ENCODE measurements around the gene SLFN5. TPM values are rescaled to one million over a fixed set of nuclear protein-coding genes. Genes with fewer than 3 reads are reported as not detected.
A peak's percentile ranks its signal among the peaks of the same experiment; 100 is the strongest.
"Not testable (repeated sequence)": the region's sequence is repeated elsewhere in the genome, so short reads cannot be mapped to it uniquely, and the experiment has no call there.

The SLFN5 gene
- total RNA-seq, 1 donor from 2014 or later = 67.4 TPM

DNA sequence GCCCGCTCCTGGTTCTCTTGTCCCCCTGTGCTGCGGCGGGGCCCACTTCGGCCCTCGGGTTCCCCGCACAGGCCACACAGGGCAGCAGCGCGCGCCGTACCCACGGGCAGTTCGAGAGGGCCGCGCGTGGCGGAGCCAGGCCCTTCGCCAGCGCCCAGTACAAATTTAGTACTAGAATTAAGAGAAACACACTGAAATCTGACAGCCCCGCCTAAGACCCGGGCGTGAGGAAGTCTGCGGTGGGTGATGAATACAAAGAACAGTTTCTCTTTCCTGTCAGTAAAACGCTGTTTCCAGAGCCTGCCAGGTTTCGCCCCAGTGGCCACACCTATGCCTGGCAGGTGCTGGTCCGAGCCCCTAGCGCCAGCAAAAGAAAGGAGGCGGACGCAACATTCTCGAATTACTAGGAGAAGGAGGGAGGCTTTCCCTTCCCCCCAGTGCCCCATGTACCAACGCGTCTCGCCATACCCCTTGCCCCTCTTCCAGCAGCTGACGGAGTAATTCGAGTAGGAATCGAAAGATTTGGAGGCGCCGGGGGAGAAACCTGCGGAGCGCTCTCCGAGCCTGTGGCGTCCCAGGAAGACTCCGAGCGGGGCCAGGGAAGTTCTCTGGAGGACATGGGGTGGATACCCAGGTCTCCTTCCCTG is 591 bp upstream of the SLFN5 start:
- DNase-seq (ENCODE audit: low read depth) = peak; percentile 67

DNA sequence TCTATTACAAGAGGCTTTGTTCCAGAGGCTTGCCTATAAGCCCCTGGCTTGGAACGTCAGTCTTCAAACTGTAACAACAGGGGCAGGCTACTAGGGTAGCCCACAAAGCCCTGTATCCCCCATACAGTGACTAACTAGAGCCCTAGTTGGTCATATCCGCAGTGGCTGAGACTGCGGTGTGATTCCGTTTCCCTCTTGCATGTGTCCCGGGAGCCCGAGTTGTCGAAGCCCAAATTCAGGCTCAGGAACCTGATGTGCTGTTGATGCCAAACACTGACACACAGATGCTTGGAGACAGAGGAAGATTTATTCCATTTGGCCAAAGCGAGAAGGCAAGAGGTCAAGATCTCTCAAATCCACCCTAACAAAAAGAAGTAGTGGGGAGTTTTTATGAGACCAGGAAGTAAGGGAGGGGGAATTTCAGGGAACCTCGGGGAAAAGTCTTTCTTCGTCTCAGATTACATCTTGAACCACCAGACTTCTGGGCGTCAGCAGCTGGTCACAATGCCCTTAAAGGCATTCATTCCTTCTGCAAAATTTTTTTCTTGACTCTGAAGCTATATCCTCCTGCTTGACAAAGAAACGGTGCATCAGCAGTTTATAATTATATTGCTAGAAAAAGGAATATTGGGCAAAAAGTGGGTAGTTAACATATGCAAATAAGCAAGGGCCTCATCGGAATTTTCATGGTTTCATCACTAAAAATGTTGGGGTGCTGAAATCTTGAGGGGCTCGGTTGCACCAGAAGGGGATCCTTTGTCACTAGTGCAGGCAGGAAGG is 879 bp downstream of the SLFN5 start:
- peak; percentile 67 for DNase-seq (ENCODE audit: low read depth)

DNA sequence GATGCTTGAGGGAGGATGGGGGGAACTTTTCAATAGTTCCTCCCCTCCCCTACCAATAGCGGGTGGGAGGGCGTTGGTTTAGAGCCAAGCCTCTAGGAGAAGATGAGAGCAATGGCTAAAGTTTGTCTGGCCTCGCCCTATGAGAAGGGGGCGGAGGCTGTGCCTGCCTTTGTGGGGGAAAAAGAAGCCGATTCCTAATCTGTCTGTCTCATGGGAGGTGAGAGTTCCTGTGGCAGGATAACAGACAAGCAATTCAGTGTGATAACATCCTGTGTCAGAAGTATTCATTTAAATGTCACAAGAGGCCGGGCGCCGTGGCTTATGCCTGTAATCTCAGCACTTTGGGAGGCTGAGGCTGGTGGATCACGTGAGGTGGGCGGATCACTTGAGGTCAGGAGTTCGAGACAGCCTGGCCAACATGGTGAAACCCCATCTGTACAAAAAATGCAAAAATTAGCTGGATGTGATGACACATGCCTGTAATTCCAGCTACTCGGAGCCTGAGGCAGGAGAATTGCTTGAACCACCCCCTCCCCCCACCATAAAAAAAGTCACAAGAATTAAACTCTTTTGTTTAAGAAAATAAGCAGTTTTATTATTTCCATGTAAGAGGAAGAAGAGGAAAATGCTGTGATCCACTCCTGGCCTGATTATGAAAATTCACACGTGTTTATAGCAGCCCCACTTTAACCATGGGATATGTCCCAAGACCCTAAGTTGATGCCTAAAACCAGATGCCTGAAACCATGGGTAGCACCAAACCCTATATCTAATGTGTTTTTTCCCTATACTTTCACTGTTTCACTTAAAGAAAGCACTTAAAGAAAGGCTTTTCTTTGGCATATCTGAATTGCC is 1.7 kb downstream of the SLFN5 start:
- peak; percentile 66 for DNase-seq (ENCODE audit: low read depth)

GRCh38 chr17:35245196-35245486 is 2.3 kb downstream of the SLFN5 start:
- peak; percentile 90 for DNase-seq (ENCODE audit: low read depth)

GRCh38 chr17:35252651-35253050 is 9.8 kb downstream of the SLFN5 start:
- DNase-seq (ENCODE audit: low read depth) = no peak

- DNase-seq (ENCODE audit: low read depth) = peak; percentile 98
Observed at GRCh38 chr17:35254107-35254773, 11.4 kb downstream of the SLFN5 start.

GRCh38 chr17:35255316-35255715 is 12.4 kb downstream of the SLFN5 start:
- DNase-seq (ENCODE audit: low read depth) = no peak

DNA sequence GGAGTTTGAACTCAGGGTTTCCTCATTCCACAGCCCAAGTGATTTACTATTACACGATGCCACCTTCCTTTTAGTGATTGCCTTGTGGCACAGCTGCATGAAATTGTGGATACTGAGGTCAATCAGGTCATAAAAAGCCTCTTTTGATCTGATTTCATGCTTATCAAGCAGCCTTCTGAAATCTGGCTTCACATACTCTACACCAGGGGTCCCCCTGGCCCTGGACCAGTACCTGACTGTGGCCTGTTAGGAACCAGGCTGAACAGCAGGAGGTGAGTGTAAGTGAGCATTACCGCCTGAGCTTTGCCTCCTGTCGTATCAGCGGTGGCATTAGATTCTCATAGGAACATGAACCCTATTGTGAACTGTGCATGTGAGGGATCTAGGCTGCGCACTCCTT is 13.8 kb downstream of the SLFN5 start:
- no peak for DNase-seq (ENCODE audit: low read depth)

DNA sequence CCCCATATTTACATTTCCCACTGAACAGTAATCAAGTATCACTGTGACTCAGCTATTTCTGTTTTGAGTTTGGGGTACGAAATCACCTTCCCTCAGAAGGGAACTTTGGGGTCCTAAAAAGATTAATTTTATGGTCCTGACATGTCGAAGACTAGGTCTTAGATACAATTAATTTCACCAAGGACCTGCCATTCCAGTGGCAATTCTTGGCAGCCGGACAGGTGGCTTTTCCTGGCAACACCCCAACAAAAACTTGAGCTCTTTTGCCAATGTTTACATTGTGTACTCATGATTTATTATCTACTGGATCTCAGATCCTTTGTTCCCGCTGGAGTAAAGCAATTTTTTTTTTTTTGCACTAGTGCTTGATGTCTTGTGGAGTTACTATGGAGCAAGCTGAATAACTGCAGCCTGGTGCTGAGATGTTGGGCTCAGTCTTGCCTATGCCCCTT is 14.4 kb downstream of the SLFN5 start:
- peak; percentile 86 for DNase-seq (ENCODE audit: low read depth)

DNA sequence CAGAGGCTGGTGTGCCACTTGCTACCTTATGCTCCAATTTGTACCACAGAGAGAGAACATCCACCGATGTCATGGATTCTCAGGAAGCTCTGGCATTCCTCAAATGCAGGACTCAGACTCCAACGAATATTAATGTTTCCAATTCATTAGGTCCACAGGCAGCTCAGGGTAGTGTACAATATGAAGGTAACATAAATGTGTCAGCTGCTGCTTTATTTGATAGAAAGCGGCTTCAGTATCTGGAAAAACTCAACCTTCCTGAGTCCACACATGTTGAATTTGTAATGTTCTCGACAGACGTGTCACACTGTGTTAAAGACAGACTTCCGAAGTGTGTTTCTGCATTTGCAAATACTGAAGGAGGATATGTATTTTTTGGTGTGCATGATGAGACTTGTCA is 16.1 kb downstream of the SLFN5 start:
- DNase-seq (ENCODE audit: low read depth) = no peak

GRCh38 chr17:35265071-35265470 is 22.2 kb downstream of the SLFN5 start:
- no peak for DNase-seq (ENCODE audit: low read depth)

GRCh38 chr17:35265566-35266141 is 22.8 kb downstream of the SLFN5 start:
- DNase-seq (ENCODE audit: low read depth) = no peak

DNA sequence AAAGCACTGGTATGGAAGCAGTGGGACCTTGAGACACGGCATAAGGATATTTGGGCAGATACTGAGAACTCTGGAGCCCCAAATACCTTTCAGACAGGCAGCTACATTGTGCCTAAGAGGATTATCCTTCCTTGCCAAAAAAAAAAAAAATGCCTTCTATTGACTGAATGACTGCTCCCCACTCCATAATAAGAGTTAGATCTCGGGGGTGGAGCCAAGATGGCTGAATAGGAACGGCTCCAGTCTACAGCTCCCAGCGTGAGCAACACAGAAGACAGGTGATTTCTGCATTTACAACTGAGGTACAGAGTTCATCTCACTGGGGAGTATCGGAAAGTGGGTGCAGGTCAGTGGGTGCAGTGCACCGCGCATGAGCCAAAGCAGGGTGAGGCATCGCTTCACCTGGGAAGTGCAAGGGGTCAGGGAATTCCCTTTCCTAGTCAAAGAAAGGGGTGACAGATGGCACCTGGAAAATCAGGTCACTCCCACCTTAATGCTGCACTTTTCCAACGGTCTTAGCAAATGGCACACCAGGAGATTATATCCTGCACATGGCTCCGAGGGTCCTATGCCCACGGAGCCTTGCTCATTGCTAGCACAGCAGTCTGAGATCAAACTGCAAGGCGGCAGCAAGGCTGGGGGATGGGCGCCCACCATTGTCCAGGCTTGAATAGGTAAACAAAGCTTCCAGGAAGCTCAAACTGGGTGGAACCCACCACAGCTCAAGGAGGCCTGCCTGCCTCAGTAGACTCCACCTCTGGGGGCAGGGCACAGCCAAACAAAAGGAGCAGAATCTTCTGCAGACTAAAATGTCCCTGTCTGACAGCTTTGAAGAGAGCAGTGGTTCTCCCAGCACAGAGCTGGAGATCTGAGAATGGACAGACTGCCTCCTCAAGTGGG is 31.5 kb downstream of the SLFN5 start:
- DNase-seq (ENCODE audit: low read depth) = not testable (repeated sequence)

GRCh38 chr17:35278454-35278853 is 35.6 kb downstream of the SLFN5 start:
- not testable (repeated sequence) for DNase-seq (ENCODE audit: low read depth)

DNA sequence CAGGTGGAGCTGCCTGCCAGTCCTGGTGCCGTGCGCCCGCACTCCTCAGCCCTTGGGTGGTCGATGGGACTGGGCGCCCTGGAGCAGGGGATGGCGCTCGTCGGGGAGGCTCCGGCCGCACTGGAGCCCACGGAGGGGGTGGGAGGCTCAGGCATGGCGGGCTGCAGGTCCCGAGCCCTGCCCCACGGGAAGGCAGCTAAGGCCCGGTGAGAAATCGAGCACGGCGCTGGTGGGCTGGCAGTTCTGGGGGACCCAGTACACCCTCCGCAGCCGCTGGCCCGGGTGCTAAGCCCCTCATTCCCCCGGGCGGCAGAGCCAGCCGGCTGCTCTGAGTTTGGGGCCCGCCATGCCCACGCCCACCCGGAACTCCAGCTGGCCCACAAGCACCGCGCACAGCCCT is 36.0 kb downstream of the SLFN5 start:
- DNase-seq (ENCODE audit: low read depth) = not testable (repeated sequence)

- DNase-seq (ENCODE audit: low read depth) = no peak
Observed at GRCh38 chr17:35283767-35284166, 40.9 kb downstream of the SLFN5 start.

GRCh38 chr17:35284955-35285354 is 42.1 kb downstream of the SLFN5 start:
- DNase-seq (ENCODE audit: low read depth) = no peak

- no peak for DNase-seq (ENCODE audit: low read depth)
Observed at GRCh38 chr17:35286120-35286781, 43.4 kb downstream of the SLFN5 start.

DNA sequence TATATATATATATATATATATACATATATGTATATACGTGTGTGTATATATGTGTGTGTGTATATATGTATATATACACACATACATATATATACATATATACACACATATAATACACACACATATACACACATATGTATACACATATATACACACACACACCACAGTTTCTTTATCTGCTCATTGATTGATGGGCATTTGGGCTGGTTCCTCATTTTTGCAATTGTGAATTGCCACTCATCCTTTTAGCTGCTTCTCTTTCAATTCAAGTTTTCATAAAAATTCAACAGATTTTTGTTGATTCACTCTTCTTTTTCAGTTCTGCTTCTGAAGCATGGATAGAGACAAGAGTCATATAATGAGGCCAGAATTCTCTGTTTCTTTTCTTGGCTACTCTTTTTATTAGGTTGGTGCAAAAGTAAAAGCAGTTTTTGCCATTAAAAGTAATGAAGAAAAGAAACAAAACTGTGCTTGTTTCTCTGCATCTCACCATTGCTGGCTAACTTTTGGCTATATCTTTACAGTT is 44.5 kb downstream of the SLFN5 start:
- no peak for DNase-seq (ENCODE audit: low read depth)

- no peak for DNase-seq (ENCODE audit: low read depth)
Observed at GRCh38 chr17:35289222-35289621, 46.4 kb downstream of the SLFN5 start.

All from renal cortical epithelial cell (primary cell).